K562 (cell line): ENCODE results near the gene ESRRB. TPM values are rescaled to one million over a fixed set of nuclear protein-coding genes. Genes with fewer than 3 reads are reported as not detected.

Source experiments
- ATAC-seq: fragments of 200-7000 bp; cut with Tn5 transposase; 3 replicates; pipeline ENCODE4 v1.9.1; 2020; ENCODE audit warnings: moderate library complexity
- BruUV-seq: library from RNA; stranded (reverse); fragments of 400-500 nt; replicated peaks from 2 replicates; lab custom pipeline; 2021; lab: Mats Ljungman, UMichigan
- CTCF ChIA-PET: fragments of 300-600 bp; formaldehyde crosslinking; extraction: SDS; loops from one replicate; lab custom pipeline; 2021; ENCODE audit warnings: low intra/inter-chr PET ratio; lab: Yijun Ruan, JAX
- POLR2A ChIA-PET: fragments of 300-600, 350-650 bp; sonication (Branson Sonifier 250); formaldehyde crosslinking; extraction: SDS; loops from one replicate; lab custom pipeline; 2021; ENCODE audit warnings: antibody characterized with exemption, inconsistent platforms; lab: Yijun Ruan, JAX
- DNase-seq, 4 experiments: peaks; one replicate each; pipeline versions ENCODE4 v3.0.0 to v3.0.0-alpha.2; 2011 to 2018; ENCODE audit warnings: low spot score in 3 of 4, mixed read lengths in 3 of 4; ENCODE audit errors: extremely low read depth in 1 of 4
- FAIRE-seq: peaks from 2 replicates; lab custom pipeline; 2011; peaks lifted over from hg19 to GRCh38; lab: Jason Lieb, UNC
- H2AFZ ChIP-seq: 2 replicates; pipeline ENCODE4 v1.6.0; 2011; ENCODE audit warnings: low read depth, low read length, control low read depth, inconsistent platforms
- H3K27ac ChIP-seq: fragments of 200-600 bp; 3 replicates; pipeline ENCODE4 v1.8.0; 2011; ENCODE audit warnings: low read depth, mild to moderate bottlenecking, control low read depth, inconsistent platforms, low read length, moderate library complexity, mixed read lengths; ENCODE audit errors: extremely low read depth
- H3K27me3 ChIP-seq, 2 experiments: fragments of 300-600 bp in 1 of 2; 2 replicates in 1 of 2; 3 replicates in 1 of 2; pipeline versions ENCODE4 v1.6.0 to v1.8.0; 2011; ENCODE audit warnings: inconsistent platforms in 2 of 2, low read length in 2 of 2, mild to moderate bottlenecking in 1 of 2, mixed read lengths in 1 of 2, moderate library complexity in 1 of 2; ENCODE audit not compliant: control insufficient read depth in 2 of 2, insufficient read depth in 2 of 2
- H3K36me3 ChIP-seq: fragments of 300-600 bp; 3 replicates; pipeline ENCODE4 v1.8.0; 2011; ENCODE audit warnings: mild to moderate bottlenecking, low read length, inconsistent platforms; ENCODE audit not compliant: control insufficient read depth, insufficient read depth
- H3K4me1 ChIP-seq, 2 experiments: fragments of 200-600 bp in 1 of 2; replicated peaks in 1 of 2; 2 replicates in 1 of 2; 3 replicates in 1 of 2; pipeline versions ENCODE4 v1.5.1 to v1.8.0; 2011; ENCODE audit warnings: inconsistent platforms in 2 of 2, low read length in 2 of 2, mild to moderate bottlenecking in 1 of 2, mixed read lengths in 1 of 2, moderate library complexity in 1 of 2; ENCODE audit not compliant: control insufficient read depth in 2 of 2, insufficient read depth in 2 of 2
- H3K4me2 ChIP-seq: 2 replicates; pipeline ENCODE4 v1.6.1; 2011; ENCODE audit warnings: low read length, control low read depth, inconsistent platforms, mixed read lengths; ENCODE audit not compliant: insufficient read depth
- H3K4me3 ChIP-seq: fragments of 200-600 bp; sonication (generic), shearing (Covaris generic); 2 replicates; pipeline ENCODE4 v1.5.1; 2016; ENCODE audit warnings: control low read depth, inconsistent platforms
- H3K79me2 ChIP-seq: fragments of 200-600 bp; 3 replicates; pipeline ENCODE4 v1.8.0; 2011; ENCODE audit warnings: low read length, inconsistent platforms; ENCODE audit not compliant: control insufficient read depth, insufficient read depth
- H3K9ac ChIP-seq, 2 experiments: 2 replicates each; pipeline versions ENCODE4 v1.6.0 to v1.6.1; 2011; ENCODE audit warnings: low read depth in 2 of 2, low read length in 2 of 2, control low read depth in 1 of 2, inconsistent platforms in 1 of 2, mild to moderate bottlenecking in 1 of 2, mixed read lengths in 1 of 2; ENCODE audit not compliant: insufficient read depth in 1 of 2
- H3K9me1 ChIP-seq: one replicate; pipeline ENCODE4 v1.6.0; 2011; ENCODE audit warnings: inconsistent platforms, mild to moderate bottlenecking, low read length, moderate library complexity; ENCODE audit not compliant: control insufficient read depth, insufficient read depth
- H3K9me3 ChIP-seq: replicated peaks from 2 replicates; pipeline ENCODE4 v1.5.1; 2011; ENCODE audit warnings: low read depth, low read length, inconsistent platforms; ENCODE audit not compliant: control insufficient read depth, insufficient read depth
- H4K20me1 ChIP-seq: replicated peaks from 2 replicates; pipeline ENCODE4 v1.6.1; 2011; ENCODE audit warnings: low read length, inconsistent platforms, mixed read lengths; ENCODE audit not compliant: control insufficient read depth, insufficient read depth
- DMBX1 ChIP-seq: fragments of 250-450 bp; sonication (Bioruptor Pico); IDR thresholded peaks from 2 replicates; pipeline ENCODE4 v1.8.0; 2022; ENCODE audit warnings: inconsistent platforms, mild to moderate bottlenecking, moderate library complexity, borderline replicate concordance
- HDAC1 ChIP-seq, 2 experiments: fragments of 450-650 bp; IDR thresholded peaks; 2 replicates each; pipeline ENCODE4 v1.6.1; 2016 to 2017; ENCODE audit warnings: inconsistent platforms in 1 of 2, mild to moderate bottlenecking in 1 of 2, moderate library complexity in 1 of 2
- HEY1 ChIP-seq: fragments of 250-450 bp; sonication (Bioruptor Pico); IDR thresholded peaks from 2 replicates; pipeline ENCODE4 v1.5.0; 2020; ENCODE audit warnings: mild to moderate bottlenecking, moderate library complexity, borderline replicate concordance
- MAFG ChIP-seq: fragments of 450-650 bp; conservative IDR thresholded peaks from 2 replicates; pipeline ENCODE4 v1.6.1; 2016; ENCODE audit warnings: missing genetic modification characterization, missing compliant biosample characterization
- NR2C2 ChIP-seq, 2 experiments: fragments of 200-800 bp in 1 of 2; sonication (Bioruptor generic) in 1 of 2; sonication (generic) in 1 of 2; formaldehyde crosslinking in 1 of 2; IDR thresholded peaks; 2 replicates each; pipeline versions ENCODE4 v1.6.1 to v1.8.0; 2016 to 2022; ENCODE audit warnings: mild to moderate bottlenecking in 1 of 2, missing compliant biosample characterization in 1 of 2, missing genetic modification characterization in 1 of 2, missing genetic modification reagents in 1 of 2
- RFX1 ChIP-seq: fragments of 450-650 bp; IDR thresholded peaks from 2 replicates; pipeline ENCODE4 v1.6.1; 2016; ENCODE audit warnings: mild to moderate bottlenecking, moderate library complexity
- SREBF1 ChIP-seq: fragments of 150-350 bp; IDR thresholded peaks from 2 replicates; pipeline ENCODE4 v1.6.1; 2014; ENCODE audit warnings: antibody characterized with exemption, low read depth, low read length, borderline replicate concordance
- ZFX ChIP-seq: sonication (generic); formaldehyde crosslinking; IDR thresholded peaks from 2 replicates; pipeline ENCODE4 v1.8.0; 2022; ENCODE audit warnings: mild to moderate bottlenecking, missing genetic modification reagents, moderate library complexity
- ZNF436 ChIP-seq: fragments of 250-450, 450-650 bp; sonication (Bioruptor Pico); formaldehyde crosslinking; IDR thresholded peaks from 2 replicates; pipeline ENCODE4 v1.7.0; 2020; ENCODE audit warnings: mild to moderate bottlenecking
- ZNF445 ChIP-seq: fragments of 250-450 bp; sonication (Bioruptor Pico); IDR thresholded peaks from 2 replicates; pipeline ENCODE4 v1.4.0; 2020; ENCODE audit warnings: low read depth, mild to moderate bottlenecking, moderate library complexity
- WGBS: fragments of 100-300 bp; shearing (Covaris generic); methylation state at CpG from one replicate; pipeline ENCODE4 v1.1.6; 2016; ENCODE audit warnings: low coverage, mixed read lengths; ENCODE audit not compliant: insufficient coverage; ENCODE audit errors: missing lambda C conversion rate; 5-methylcytosine and 5-hydroxymethylcytosine counted together
- in situ Hi-C: fragments of 300-500 bp; cut with MboI; formaldehyde crosslinking; loops from 4 replicates; pipeline ENCODE4 v1.15.0; 2018; ENCODE audit warnings: inconsistent platforms, mixed read lengths
- intact Hi-C: fragments of 100-400 bp; cut with micrococcal nuclease; formaldehyde crosslinking; loops from 2 replicates; pipeline ENCODE4 v1.14.2; 2022
- polyA plus RNA-seq, 8 experiments: library from polyadenylated mRNA; depleted of rRNA in 4 of 8; stranded (reverse) in 5 of 8; unstranded in 3 of 8; fragments of >200 nt; fragmentation: Nextera tagmentation in 2 of 8; fragmentation: Illumina TruSeq in 1 of 8; extraction: Ambion mirVana in 2 of 8; extraction: Trizol in 1 of 8; gene quantifications; 2 replicates each; pipeline versions ENCODE4 v1.2.1 to v1.2.3, GENCODE V29; 2011 to 2014; ENCODE audit warnings: inconsistent platforms in 1 of 8, missing spikeins in 1 of 8
- total RNA-seq, 7 experiments: library from RNA; depleted of rRNA in 6 of 7; stranded (reverse); fragments of >200 nt in 6 of 7; fragmentation: Illumina TruSeq in 2 of 7; extraction: Trizol in 2 of 7; gene quantifications; 2 replicates each; pipeline versions ENCODE4 v1.2.1 to v1.2.3, GENCODE V29; 2011 to 2021; ENCODE audit warnings: low replicate concordance in 1 of 7
- TF ChIP-seq, protein P1 (sequence below), 2 experiments: IDR thresholded peaks; 2 replicates each; pipeline ENCODE4 v1.6.1; 2012; ENCODE audit warnings: improper control_type of control experiment in 2 of 2, low read depth in 2 of 2, low read length in 2 of 2, borderline replicate concordance in 1 of 2
- TF ChIP-seq, protein P2 (sequence below): fragments of 450-650 bp; IDR thresholded peaks from 2 replicates; pipeline ENCODE4 v1.6.1; 2017; ENCODE audit warnings: antibody characterized with exemption

The ESRRB gene
- total and polyA plus RNA-seq, 9 of the 15 experiments (the other 6 are each of a cell fraction or from before 2014, with no cell fraction given): 3.2 to 24.7 (median 14.5) TPM

DNA sequence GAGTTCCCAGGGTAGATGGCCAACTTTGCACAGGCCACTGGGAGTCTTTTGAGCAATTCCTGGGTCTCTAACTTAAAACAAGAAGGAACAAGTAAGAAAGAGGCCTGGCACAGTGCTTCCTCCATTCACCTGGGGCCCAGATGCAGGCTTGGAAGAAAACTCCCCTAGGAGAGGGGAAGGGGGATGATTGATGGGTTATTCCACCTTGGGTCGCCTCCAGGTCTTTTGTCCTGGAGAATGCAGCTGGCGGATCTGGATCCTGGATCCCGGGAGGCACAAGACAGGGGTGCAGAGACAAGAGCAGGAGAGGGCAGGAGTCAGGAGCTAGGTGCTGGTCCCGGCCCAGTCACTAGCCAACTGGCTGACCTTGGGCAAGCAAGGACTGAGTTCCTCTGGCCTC lies 74.5 kb downstream of the ESRRB start:
- no peaks in the 10 kb centered on the region for H4K20me1 ChIP-seq
- H3K27me3 ChIP-seq: no peaks in the 10 kb centered on the region
- no peaks in the 10 kb centered on the region for H3K79me2 ChIP-seq
- TF ChIP-seq NR2C2 (CRISPR knock-in tag; IDR thresholded peaks at IDR 0.05) (no peak), NR2C2 (tag; IDR thresholded peaks at IDR 0.05) (no peak), ZNF436 (CRISPR knock-in tag) (no peak), ZFX (CRISPR knock-in tag) (no peak), MAFG (tag) (no peak), HDAC1 (IDR thresholded peaks at IDR 0.05) (no peak), ZNF445 (no peak), HEY1 (CRISPR knock-in tag) (no peak), SREBF1 (no peak), DMBX1 (CRISPR knock-in tag) (no peak), RFX1 (no peak)
- TF ChIP-seq, protein P1, sequence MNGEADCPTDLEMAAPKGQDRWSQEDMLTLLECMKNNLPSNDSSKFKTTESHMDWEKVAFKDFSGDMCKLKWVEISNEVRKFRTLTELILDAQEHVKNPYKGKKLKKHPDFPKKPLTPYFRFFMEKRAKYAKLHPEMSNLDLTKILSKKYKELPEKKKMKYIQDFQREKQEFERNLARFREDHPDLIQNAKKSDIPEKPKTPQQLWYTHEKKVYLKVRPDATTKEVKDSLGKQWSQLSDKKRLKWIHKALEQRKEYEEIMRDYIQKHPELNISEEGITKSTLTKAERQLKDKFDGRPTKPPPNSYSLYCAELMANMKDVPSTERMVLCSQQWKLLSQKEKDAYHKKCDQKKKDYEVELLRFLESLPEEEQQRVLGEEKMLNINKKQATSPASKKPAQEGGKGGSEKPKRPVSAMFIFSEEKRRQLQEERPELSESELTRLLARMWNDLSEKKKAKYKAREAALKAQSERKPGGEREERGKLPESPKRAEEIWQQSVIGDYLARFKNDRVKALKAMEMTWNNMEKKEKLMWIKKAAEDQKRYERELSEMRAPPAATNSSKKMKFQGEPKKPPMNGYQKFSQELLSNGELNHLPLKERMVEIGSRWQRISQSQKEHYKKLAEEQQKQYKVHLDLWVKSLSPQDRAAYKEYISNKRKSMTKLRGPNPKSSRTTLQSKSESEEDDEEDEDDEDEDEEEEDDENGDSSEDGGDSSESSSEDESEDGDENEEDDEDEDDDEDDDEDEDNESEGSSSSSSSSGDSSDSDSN (IDR thresholded peaks at IDR 0.05; ENCODE audit: borderline replicate concordance in 1 of 2, low read depth in 2 of 2, low read length in 2 of 2): no peak
- TF ChIP-seq, protein P2, sequence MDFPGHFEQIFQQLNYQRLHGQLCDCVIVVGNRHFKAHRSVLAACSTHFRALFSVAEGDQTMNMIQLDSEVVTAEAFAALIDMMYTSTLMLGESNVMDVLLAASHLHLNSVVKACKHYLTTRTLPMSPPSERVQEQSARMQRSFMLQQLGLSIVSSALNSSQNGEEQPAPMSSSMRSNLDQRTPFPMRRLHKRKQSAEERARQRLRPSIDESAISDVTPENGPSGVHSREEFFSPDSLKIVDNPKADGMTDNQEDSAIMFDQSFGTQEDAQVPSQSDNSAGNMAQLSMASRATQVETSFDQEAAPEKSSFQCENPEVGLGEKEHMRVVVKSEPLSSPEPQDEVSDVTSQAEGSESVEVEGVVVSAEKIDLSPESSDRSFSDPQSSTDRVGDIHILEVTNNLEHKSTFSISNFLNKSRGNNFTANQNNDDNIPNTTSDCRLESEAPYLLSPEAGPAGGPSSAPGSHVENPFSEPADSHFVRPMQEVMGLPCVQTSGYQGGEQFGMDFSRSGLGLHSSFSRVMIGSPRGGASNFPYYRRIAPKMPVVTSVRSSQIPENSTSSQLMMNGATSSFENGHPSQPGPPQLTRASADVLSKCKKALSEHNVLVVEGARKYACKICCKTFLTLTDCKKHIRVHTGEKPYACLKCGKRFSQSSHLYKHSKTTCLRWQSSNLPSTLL: no peak
- no peak overlapping the region for H3K9ac ChIP-seq
- no peaks in the 10 kb centered on the region for H3K4me1 ChIP-seq
- H3K36me3 ChIP-seq: no peaks in the 10 kb centered on the region; the same call in 2 of the 3 replicates
- no peaks in the 10 kb centered on the region for H3K9me1 ChIP-seq
- WGBS: 69% methylated on average over 2 of the region's 4 CpGs
- no TSS peak for BruUV-seq
- no peak overlapping the region for H3K4me2 ChIP-seq
- DNase-seq (no peak), FAIRE-seq (no peak), ATAC-seq (no peak)
- in situ Hi-C loops: no loop called here
- no peak overlapping the region for H3K27ac ChIP-seq
- ChIA-PET POLR2A (interaction anchor here (0.7 kb wide), 1 partner anchor 93 kb away, joined by 3 read pairs; no protein-coding TSS in a partner anchor), CTCF (no interaction called here)
- no peak overlapping the region for H3K4me3 ChIP-seq
- no peak overlapping the region for H2AFZ ChIP-seq
- intact Hi-C loops: no loop called here
- no peaks in the 10 kb centered on the region for H3K9me3 ChIP-seq
